GM18873 (cell line): ENCODE data around the gene SIGLEC11.
"Not testable (repeated sequence)": the region's sequence is repeated elsewhere in the genome, so short reads cannot be mapped to it uniquely, and the experiment has no call there.

Source experiments
- ATAC-seq: cut with Tn5 transposase; IDR thresholded peaks from one replicate; pipeline ENCODE4 v1.9.1; 2021; ENCODE audit warnings: mild to moderate bottlenecking, moderate library complexity, moderate number of reproducible peaks; ENCODE audit not compliant: unreplicated experiment, low FRiP score

Gene SIGLEC11, protein sequence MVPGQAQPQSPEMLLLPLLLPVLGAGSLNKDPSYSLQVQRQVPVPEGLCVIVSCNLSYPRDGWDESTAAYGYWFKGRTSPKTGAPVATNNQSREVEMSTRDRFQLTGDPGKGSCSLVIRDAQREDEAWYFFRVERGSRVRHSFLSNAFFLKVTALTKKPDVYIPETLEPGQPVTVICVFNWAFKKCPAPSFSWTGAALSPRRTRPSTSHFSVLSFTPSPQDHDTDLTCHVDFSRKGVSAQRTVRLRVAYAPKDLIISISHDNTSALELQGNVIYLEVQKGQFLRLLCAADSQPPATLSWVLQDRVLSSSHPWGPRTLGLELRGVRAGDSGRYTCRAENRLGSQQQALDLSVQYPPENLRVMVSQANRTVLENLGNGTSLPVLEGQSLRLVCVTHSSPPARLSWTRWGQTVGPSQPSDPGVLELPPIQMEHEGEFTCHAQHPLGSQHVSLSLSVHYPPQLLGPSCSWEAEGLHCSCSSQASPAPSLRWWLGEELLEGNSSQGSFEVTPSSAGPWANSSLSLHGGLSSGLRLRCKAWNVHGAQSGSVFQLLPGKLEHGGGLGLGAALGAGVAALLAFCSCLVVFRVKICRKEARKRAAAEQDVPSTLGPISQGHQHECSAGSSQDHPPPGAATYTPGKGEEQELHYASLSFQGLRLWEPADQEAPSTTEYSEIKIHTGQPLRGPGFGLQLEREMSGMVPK

DNA sequence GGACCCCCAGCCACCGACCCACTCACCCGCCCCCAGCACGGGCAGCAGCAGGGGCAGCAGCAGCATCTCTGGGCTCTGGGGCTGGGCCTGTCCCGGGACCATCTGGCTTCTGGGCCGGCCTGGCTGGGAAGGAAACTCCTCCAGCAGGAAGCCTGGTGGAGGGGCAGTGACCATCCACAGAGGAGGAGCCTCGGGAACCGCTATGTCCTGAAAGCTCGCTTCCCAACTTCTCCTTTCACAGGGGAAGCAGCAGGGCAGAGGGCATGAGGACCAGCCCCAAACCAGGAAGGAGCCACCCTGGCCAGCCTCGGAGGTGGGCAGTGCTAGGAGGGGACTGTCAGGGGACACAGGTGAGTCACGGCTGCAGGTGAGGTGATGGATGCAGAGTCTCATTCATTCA lies at the start of gene SIGLEC11:
TSS of gene SIGLEC11 (minus strand) at position 193 of the 400 bp plus-strand sequence. CDS start at position 102, 91 bp downstream.
- ATAC-seq, result not testable (repeated sequence)

GRCh38 chr19:50008532-50008931 lies 47.6 kb upstream of the SIGLEC11 start:
- no peak for ATAC-seq

GRCh38 chr19:50007947-50008346 lies 47.0 kb upstream of the SIGLEC11 start:
- no peak for ATAC-seq

DNA sequence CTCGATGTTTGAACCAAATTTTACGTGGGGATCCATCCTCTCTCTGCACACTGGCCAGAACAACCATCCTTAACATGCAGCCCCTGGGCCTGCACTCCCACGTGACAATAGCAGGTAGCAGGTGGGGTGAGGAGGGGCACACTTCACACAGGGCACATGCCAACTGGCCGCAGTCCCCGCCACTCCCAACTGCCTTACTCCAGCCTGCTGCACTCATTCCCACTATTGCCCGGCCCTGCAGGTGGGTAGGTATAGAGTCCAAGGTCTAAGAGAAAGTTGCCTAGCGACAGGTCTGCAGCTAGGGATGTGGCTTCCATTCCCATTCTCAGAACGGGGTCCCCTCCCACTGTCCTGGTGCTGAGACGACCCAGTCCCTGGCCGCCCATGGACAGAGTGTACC lies 46.2 kb upstream of the SIGLEC11 start:
- no peak for ATAC-seq

DNA sequence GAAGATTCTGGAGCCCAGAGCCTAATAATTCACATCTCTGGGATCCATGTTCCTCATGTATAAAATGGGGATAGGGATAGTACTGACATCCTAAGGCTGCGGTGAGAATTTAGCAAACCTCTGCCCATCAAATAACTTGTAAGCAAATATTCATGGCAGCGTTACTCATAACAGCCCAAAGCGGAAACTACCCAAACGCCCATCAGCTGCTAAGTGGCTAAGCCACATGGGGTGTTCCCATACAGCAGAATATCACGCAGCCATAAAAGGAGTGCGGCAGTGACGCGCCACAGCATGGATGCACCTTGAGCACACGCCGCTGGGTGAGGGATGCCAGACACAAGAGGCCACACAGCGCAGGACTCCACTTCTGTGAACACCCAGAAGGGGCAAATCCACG lies 44.5 kb upstream of the SIGLEC11 start:
- no peak for ATAC-seq

DNA sequence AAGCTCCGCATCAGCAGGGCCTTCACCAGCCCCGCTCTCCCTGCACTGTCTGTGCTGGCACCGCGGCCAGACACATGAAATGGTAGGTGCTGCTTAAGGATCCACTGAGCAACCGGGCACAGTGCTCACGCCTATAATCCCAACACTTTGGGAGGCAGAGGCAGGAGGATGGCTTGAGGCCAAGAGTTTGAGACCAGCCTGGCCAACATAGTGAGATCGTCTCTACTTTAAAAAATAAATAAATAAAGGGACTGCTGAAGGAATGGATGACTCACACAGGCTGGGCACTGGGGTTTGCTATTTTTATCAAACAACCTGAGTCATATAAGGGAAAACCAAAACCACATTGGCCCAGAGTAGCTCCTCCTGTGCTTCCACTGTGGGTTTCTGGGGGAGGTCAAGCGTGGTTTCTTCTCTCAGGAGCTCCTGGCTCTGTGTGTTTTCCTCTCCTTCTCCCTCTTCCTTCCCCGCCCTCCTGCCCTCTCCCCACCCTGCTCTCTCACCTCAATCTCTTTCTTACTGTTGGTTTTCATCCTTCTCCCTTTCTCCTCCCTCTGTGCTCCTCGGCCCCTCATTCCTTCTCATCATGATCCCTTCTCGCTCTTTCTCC lies 42.9 kb upstream of the SIGLEC11 start:
- no peak for ATAC-seq

GRCh38 chr19:50003254-50003788 lies 42.3 kb upstream of the SIGLEC11 start:
- ATAC-seq, result no peak

DNA sequence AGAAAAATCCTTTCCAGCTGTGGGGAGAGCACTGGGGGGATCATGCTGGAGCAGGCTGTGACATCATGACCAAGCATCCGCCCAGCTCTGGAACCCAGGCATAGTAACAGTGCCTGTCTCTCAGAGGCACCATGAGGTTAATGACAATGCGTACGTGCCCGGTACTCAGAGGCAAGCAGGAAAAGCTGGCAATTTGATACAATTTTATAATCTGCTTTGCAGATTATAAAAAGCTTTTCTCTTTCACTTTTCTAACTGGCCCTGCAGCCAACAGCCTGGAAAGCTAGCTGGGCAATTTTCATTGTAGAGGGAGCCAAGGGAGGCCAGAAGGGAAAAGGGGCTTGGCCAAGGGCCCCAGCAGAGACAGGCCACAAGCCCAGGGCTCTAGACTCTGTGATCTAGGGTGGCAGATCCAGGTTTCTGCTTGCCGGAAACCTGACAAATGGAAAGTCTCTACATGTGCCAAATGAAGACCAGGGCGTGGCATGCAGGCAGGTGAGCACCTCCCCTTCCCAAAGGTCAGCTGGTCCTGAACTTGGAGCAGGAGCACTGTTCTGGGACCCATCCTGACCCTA lies 41.5 kb upstream of the SIGLEC11 start:
- no peak for ATAC-seq

GRCh38 chr19:50001775-50002174 lies 40.8 kb upstream of the SIGLEC11 start:
- ATAC-seq, result no peak

DNA sequence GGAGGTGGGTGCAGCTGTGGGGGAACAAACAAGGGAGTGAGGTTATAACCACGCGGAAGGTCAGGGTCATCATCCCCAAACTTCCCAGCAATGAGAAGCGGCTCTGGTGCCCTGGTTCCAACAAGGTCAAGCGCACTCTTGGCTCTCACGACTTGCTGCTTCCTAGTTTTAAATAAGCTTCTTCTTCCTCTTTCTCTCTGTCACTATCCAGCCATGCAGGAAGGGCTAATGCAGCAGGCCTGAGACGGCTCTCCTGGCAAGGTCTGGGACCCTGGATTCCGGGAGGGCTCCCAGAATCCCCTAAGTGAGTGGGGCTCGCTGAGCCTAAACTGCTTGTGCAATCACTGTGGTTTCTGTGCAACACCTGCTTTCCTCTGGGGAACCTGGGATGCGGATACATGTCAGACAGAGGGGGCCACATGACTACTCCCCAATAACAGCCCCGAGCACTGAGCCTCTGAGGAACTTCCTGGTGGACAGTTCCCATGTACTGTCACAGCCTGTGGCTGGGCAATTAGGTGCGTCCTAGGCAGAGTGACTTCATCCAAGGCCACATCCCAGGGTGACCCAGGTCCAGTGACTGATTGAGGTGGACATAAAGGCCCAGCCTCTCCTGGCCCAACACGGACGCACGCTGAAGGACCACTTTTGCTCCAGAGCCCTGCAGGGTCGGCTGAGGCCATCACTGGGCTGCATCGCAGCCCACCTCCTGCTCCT lies 40.0 kb upstream of the SIGLEC11 start:
- ATAC-seq, result no peak

DNA sequence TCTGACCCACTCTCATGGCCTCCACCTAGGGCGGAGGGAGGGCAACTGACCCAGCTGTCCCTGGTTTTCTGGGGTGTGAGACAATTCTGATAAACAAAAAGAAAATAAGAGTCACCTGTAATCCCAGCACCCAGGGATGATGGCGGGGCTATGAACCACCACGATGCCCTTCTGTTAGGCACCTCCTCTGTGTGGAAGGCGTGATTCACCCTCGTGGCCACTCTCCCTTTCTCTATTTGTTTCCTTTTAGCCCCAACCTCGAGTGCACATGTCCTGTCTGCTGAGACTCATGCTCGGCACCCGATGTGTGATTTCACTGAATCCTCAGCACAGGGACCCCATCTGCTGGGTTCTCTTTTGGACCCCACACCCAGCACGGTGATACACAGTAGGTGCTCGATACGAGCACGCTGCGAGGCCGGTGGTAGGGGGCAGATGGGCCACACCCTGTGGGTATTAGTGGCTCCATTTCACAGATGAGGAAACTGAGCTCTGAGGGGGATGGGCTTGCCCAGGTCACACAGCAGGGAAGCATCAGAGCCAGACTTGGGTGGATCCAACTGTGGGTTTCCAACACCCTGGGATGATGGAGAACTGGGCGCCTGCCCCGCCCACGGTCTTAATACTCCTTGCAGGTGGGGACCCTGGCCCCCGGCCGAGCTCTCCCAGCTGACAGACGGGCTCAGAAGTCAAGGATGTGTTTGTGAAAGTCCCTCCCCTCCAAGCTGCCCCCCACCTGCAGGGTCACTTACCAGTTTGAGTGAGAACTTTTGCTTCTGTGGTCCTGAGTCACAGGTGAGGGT lies 39.3 kb upstream of the SIGLEC11 start:
- ATAC-seq, result no peak

DNA sequence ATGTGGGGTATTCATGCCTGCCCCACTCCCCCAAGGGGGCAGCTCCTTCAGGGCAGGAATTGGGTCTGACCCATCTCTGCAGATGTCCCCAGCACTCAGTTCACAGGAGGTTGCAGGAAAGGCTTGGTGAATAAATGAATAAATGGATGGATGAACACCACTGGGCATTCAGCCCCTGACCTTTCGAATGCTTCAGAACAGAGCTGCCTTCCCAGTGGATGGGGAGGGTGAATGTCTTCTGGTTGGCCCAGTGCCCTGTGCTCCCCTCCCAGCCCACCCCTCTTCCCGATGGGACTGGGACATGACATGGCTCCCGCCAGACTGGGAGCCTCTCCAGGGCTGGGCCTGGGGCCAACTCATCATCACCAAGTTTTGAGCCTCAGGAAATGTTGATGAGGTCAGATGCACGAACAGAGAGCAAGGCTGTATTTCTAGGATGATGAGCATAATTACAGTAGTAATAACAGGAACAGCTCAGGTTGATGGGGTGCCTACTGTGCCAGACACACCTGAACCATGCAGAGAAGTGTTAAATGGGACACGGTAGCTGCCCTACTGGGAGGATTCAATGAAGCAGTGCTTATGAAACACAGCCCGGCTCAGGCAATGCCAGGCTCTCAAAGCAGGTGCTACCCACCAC lies 38.5 kb upstream of the SIGLEC11 start:
- no peak for ATAC-seq

DNA sequence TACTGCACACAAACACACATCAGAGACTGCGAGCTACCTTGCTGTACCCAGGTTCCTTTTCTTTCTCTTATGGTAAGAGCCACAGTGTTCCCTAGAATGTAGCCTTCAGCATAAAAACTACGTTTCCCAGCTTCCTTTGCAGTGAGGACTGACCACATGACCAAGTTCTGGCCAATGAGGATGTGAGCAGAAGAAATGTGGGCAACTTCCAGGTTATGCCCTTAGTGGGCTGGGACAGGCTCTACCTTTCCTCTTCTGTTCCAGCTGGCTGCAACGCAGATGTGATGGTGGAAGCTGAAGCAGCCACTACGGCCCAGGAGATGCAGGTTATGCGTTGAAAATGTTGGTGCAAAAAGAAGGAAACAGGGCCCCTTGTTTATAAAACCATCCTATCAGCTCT lies 36.7 kb upstream of the SIGLEC11 start:
- no peak for ATAC-seq

DNA sequence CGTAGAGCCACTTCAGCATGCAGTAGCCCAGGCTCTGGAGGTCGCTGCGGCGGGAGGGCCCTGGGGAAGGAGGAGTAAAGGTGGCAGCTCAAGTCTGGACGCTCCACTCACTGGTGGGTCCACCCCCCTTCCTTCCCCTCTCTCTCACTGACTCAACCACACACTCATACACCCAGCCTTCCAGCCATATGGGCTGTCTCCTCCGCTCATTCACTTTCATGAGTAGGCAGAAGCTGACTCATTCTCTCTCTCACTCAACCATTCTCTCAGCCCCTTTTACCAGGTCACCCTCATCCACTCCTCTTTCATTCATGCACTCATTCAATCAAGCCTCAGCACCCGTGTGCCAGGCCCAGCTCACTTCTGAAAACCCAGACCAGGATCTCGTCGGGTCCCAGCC lies 27.5 kb upstream of the SIGLEC11 start:
- no peak for ATAC-seq

DNA sequence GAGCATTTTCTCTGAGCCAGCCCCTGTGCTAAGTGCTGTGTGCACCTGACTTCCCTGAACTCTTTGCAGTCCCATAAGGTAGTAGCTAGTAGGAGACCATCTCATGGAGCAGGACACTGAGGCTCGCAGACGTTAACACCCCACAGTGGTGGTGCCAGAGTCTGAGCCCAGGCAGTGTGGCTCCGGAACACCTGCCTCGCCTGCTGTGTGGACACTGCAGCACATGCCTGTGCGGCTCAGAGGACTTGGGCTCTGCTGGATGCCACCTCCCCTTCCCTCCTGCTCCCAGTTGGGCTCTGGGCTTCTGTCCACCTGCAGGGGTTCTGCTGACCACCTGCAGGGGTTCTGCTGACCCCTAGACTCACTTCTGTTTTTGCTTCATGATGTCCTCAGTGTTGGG lies 27.0 kb upstream of the SIGLEC11 start:
- ATAC-seq, result no peak

DNA sequence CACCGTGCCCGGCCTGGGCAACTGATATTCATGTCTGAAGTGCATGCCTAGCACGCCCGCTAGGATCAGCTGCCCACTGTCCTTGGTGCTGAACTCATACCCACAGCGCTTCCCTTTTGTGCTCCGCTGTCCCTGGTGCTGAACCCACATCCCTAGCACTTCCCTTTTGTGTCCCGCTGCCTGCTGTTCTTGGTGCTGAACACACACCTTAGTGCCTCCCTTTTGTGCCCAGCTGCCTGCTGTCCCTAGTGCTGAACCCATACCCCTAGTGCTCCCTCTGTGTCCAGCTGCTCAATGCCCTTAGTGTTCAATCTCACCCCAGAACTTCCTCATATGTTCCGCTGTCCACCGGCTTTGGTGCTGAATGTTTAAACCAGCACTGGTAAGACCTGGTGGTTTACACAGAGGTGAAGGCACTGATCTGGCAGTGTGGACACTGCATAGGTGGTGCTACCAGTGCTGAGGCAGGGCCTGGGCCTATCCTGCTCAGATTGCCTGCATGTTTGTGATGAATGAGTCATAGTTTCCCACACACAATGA lies 26.3 kb upstream of the SIGLEC11 start:
- ATAC-seq, result no peak

GRCh38 chr19:49986354-49986753 lies 25.4 kb upstream of the SIGLEC11 start:
- ATAC-seq, result no peak

DNA sequence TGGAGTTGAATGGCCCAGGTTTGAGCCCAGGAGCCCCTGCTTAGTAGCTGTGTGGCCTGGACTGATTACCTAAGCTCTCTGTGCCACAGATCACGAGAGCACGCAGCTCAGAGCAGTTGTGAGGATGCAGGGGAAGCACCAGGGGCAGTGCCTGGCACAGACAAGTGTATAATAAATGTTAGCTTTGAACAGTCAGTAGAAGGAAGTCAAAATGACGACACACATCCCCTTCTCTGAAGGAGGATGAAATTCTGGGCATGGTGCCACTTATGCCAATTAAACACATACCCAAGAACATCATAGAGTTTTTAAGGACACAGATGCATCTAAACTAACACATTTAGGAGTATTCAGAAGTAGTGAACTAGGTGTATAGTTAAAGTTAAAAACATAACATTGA lies 24.9 kb upstream of the SIGLEC11 start:
- ATAC-seq, result no peak

GRCh38 chr19:49984491-49984890 lies 23.5 kb upstream of the SIGLEC11 start:
- no peak for ATAC-seq
